OCI-LY1 (cell line): ENCODE results near the gene ZNF730.

Experiments
- H2AFZ ChIP-seq: fragments of 200-600 bp; sonication (generic), shearing (Covaris generic); 2 replicates; pipeline ENCODE4 v1.6.0; 2014; ENCODE audit warnings: antibody characterized with exemption, mild to moderate bottlenecking, low read length
- H3F3A ChIP-seq: fragments of 200-600 bp; sonication (generic), shearing (Covaris generic); 2 replicates; pipeline ENCODE4 v1.6.0; 2014; ENCODE audit warnings: mild to moderate bottlenecking, antibody characterized with exemption, low read length, moderate library complexity; ENCODE audit not compliant: insufficient read depth
- H3K27ac ChIP-seq: fragments of 200-600 bp; sonication (generic); 2 replicates; pipeline ENCODE4 v1.5.1; 2014; ENCODE audit warnings: low read length, mixed run types, mild to moderate bottlenecking, low read depth; ENCODE audit not compliant: poor library complexity, severe bottlenecking
- H3K27me3 ChIP-seq: fragments of 200-600 bp; sonication (generic); 2 replicates; pipeline ENCODE4 v1.6.0; 2014; ENCODE audit warnings: antibody characterized with exemption, mild to moderate bottlenecking, low read length, moderate library complexity; ENCODE audit not compliant: insufficient read depth
- H3K36me3 ChIP-seq: fragments of 200-600 bp; sonication (generic); 2 replicates; pipeline ENCODE4 v1.6.1; 2014; ENCODE audit warnings: mild to moderate bottlenecking, antibody characterized with exemption, low read length, moderate library complexity, mixed read lengths; ENCODE audit not compliant: insufficient read depth
- H3K4me1 ChIP-seq: fragments of 200-600 bp; sonication (generic); 2 replicates; pipeline ENCODE4 v1.5.1; 2014; ENCODE audit warnings: mild to moderate bottlenecking, low read length, moderate library complexity; ENCODE audit not compliant: insufficient read depth, severe bottlenecking
- H3K4me2 ChIP-seq: fragments of 200-600 bp; sonication (generic), shearing (Covaris generic); 2 replicates; pipeline ENCODE4 v1.6.1; 2014; ENCODE audit warnings: low read length
- H3K4me3 ChIP-seq: fragments of 200-600 bp; sonication (generic); 2 replicates; pipeline ENCODE4 v1.5.1; 2014; ENCODE audit warnings: low read length, low read depth, mild to moderate bottlenecking, mixed read lengths; ENCODE audit not compliant: poor library complexity, severe bottlenecking
- H3K79me2 ChIP-seq: fragments of 200-600 bp; shearing (Covaris generic); 2 replicates; pipeline ENCODE4 v1.6.1; 2016; ENCODE audit warnings: mixed run types, low read length, mixed read lengths; ENCODE audit not compliant: insufficient read depth
- H3K9ac ChIP-seq: fragments of 200-600 bp; sonication (generic), shearing (Covaris generic); 2 replicates; pipeline ENCODE4 v1.6.1; 2014; ENCODE audit warnings: mild to moderate bottlenecking, low read length, mixed read lengths
- H3K9me2 ChIP-seq: fragments of 200-600 bp; sonication (generic), shearing (Covaris generic); 2 replicates; pipeline ENCODE4 v1.6.1; 2014; ENCODE audit warnings: low read depth, mild to moderate bottlenecking, low read length, mixed read lengths
- H3K9me3 ChIP-seq: fragments of 200-600 bp; shearing (Covaris generic); 2 replicates; pipeline ENCODE4 v1.6.1; 2014; ENCODE audit warnings: low read length, mixed read lengths
- H4K20me1 ChIP-seq: fragments of 200-600 bp; sonication (generic), shearing (Covaris generic); 2 replicates; pipeline ENCODE4 v1.6.0; 2016; ENCODE audit warnings: mild to moderate bottlenecking, low read length; ENCODE audit not compliant: insufficient read depth
- EZH2 ChIP-seq: fragments of 200-600 bp; sonication (generic), shearing (Covaris generic); IDR thresholded peaks from 2 replicates; pipeline ENCODE4 v1.8.0; 2017; ENCODE audit warnings: borderline replicate concordance, mixed run types, mild to moderate bottlenecking, antibody characterized with exemption, low read length, moderate library complexity, mixed read lengths
- TF ChIP-seq, protein P1 (sequence below): fragments of 200-600 bp; sonication (generic), shearing (Covaris generic); IDR thresholded peaks from 2 replicates; pipeline ENCODE4 v1.5.1; 2017; ENCODE audit warnings: mild to moderate bottlenecking, antibody characterized with exemption, low read length, moderate library complexity, mixed read lengths

Gene ZNF730

GRCh38 chr19:23116802-23117571 lies at the start of gene ZNF730:
Gene ZNF730 (plus strand): TSS chr19:23117025. CDS start chr19:23117174, 149 bp downstream.
- H3K4me1 ChIP-seq, result peaks cover 13% of the 10 kb centered on the region
- no peaks in the 10 kb centered on the region; the same call in 1 of the 2 replicates for H3K79me2 ChIP-seq
- no peak within 1 kb of the TSS for H2AFZ ChIP-seq
- H3K36me3 ChIP-seq, result peaks cover 16% of the 10 kb centered on the region; the same call in 1 of the 2 replicates
- no peaks in the 10 kb centered on the region for H3K27me3 ChIP-seq
- no peaks in the 10 kb centered on the region for H3F3A ChIP-seq
- H3K9me2 ChIP-seq, result no peaks in the 10 kb centered on the region
- peak within 1 kb of the TSS; percentile 76 for H3K27ac ChIP-seq
- H3K4me2 ChIP-seq, result peak within 1 kb of the TSS; percentile 74
- no peaks in the 10 kb centered on the region for H3K9me3 ChIP-seq
- TF ChIP-seq, protein P1, sequence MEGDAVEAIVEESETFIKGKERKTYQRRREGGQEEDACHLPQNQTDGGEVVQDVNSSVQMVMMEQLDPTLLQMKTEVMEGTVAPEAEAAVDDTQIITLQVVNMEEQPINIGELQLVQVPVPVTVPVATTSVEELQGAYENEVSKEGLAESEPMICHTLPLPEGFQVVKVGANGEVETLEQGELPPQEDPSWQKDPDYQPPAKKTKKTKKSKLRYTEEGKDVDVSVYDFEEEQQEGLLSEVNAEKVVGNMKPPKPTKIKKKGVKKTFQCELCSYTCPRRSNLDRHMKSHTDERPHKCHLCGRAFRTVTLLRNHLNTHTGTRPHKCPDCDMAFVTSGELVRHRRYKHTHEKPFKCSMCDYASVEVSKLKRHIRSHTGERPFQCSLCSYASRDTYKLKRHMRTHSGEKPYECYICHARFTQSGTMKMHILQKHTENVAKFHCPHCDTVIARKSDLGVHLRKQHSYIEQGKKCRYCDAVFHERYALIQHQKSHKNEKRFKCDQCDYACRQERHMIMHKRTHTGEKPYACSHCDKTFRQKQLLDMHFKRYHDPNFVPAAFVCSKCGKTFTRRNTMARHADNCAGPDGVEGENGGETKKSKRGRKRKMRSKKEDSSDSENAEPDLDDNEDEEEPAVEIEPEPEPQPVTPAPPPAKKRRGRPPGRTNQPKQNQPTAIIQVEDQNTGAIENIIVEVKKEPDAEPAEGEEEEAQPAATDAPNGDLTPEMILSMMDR, result no peak
- no peak for TF ChIP-seq EZH2
- peak within 1 kb of the TSS; percentile 75 for H3K4me3 ChIP-seq
- H3K9ac ChIP-seq, result peak within 1 kb of the TSS; percentile 87
- H4K20me1 ChIP-seq, result no peaks in the 10 kb centered on the region

DNA sequence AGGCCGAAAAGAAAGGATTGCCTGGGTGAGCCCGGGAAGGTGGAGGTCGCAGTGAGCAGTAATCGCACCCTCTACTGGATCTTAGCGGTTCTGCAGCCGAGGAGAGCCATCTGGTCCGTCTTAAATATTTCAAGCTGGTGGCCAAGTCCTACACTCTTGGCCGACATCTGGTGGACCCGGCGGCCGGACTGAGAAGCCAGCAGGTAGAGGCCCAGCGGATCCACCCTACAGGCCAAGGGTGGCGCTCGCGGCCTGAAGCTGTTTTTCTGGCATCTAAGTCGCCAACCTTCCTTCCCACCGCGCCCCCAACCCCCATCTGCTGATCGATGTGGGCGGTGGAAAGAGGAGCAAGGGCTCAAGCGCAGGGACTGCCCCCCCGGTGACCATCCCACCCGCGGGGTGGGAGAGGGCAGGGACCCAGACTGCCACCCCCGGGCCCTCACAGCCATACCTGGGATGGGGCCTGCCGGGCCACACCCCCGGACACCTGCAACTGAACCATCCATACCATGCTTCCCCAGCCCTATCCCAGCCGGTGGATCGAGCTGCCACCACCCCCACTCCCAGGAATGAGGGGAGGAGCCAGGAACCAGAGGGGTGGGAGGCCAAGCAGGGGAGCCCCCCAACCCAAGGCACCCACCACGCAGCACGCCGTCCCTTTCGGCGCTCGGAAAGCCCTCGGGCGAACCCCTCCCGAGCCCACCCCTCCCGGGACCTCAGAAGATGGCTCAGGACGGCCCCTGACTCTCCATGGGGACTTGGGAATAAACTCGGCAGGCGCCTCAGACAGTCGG lies 46.3 kb upstream of the ZNF730 start:
- Histone ChIP-seq H3K27me3 (no peaks in the 10 kb centered on the region), H3K27ac (no peak overlapping the region), H3K4me3 (no peak overlapping the region), H4K20me1 (no peaks in the 10 kb centered on the region), H3K9ac (no peak overlapping the region), H2AFZ (no peak overlapping the region), H3K79me2 (no peaks in the 10 kb centered on the region), H3K9me2 (no peaks in the 10 kb centered on the region), H3K9me3 (no peaks in the 10 kb centered on the region), H3K4me2 (no peak overlapping the region), H3K36me3 (no peaks in the 10 kb centered on the region), H3F3A (no peaks in the 10 kb centered on the region), H3K4me1 (peaks cover 4% of the 10 kb centered on the region)
- TF ChIP-seq, protein P1, result peak; percentile 12; the same call in 1 of the 2 replicates
- no peak for TF ChIP-seq EZH2

DNA sequence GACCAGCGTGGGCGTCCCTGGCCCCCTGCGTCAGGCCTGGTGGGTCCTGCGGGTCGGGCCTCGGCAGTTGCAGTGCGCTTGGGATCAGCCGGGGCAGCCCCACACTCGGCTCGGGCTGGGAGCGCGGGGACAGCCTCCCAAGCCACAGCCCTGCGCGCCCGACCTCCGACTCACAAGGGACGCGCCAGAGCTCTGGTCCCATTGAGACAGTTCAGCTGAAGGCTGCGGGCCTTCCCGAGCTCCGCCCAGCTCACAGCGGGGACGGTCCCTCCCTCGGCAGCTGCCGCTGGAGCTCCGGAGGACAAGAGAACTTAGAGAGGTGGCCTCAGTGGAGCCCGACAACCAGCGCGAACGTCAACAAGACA lies 45.7 kb upstream of the ZNF730 start:
- no peak overlapping the region for H3K4me2 ChIP-seq
- H3F3A ChIP-seq, result no peaks in the 10 kb centered on the region
- TF ChIP-seq EZH2, result no peak
- TF ChIP-seq, protein P1, result no peak

More for the DNA sequence above, 45.7 kb upstream of the ZNF730 start:
- Histone ChIP-seq H3K4me1 (peaks cover 8% of the 10 kb centered on the region), H3K79me2 (no peaks in the 10 kb centered on the region), H3K9ac (no peak overlapping the region), H3K9me2 (no peaks in the 10 kb centered on the region), H3K27me3 (no peaks in the 10 kb centered on the region), H3K9me3 (no peaks in the 10 kb centered on the region), H3K36me3 (no peaks in the 10 kb centered on the region), H3K4me3 (no peak overlapping the region), H4K20me1 (no peaks in the 10 kb centered on the region), H2AFZ (no peak overlapping the region), H3K27ac (no peak overlapping the region)
